ENCODE results near the gene MRPL57.

GRCh38 chr13:21133077-21133476, 43.4 kb upstream of the MRPL57 start:
- TF ChIP-seq CTCF (IDR thresholded peaks at IDR 0.05), result no peak
- no peak for TF ChIP-seq POLR2A (IDR thresholded peaks at IDR 0.05)
